ENCODE results near the gene C12orf43. TPM values are rescaled to one million over a fixed set of nuclear protein-coding genes. Genes with fewer than 3 reads are reported as not detected.

C12orf43 gene
- polyA plus RNA-seq, 1 donor from 2014 or later = 20.3 TPM

DNA sequence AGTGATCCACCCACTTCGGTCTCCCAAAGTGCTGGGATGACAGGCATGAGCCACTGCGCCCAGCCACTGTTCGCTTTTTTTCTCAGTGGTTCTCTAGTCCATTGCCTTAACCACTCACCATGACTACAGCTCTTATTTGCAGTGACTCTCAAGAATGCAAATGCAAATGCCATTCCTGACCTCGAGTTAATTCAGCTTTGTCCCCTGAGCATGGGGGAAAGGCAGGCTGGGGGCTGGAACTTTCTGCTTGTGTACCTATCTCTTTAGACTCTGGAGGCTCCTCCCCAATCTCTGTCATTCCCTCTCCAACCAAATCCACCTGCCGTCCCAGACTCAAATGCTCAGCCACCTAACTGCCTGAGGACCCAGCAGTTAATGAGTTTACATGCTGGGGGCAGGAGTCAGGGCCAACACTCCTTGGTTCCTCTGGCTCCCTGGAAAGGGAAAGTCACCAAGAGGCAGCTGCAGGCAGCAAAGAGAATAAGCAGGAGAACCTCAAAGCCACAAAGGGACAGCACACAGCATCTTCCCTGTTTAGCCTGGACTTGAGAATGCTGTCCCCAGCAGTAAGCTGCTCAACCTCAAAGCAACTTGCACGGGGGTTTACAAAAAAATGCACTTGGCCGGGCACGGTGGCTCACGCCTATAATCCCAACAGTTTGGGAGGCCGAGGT is 43.3 kb downstream of the C12orf43 start:
- no peaks in the 10 kb centered on the region for H3K79me2 ChIP-seq (replicated peaks; ENCODE audit: insufficient read depth, low read length)
- TF ChIP-seq EP300 (conservative IDR thresholded peaks at IDR 0.05; ENCODE audit: poor library complexity, severe bottlenecking) (no peak), SMC3 (conservative IDR thresholded peaks at IDR 0.05; ENCODE audit: poor library complexity) (no peak), TAF1 (IDR thresholded peaks at IDR 0.05; ENCODE audit: low read depth) (no peak), EZH2 (IDR thresholded peaks at IDR 0.05; ENCODE audit: borderline replicate concordance, insufficient read depth, low read length, poor library complexity, severe bottlenecking) (no peak), POLR2AphosphoS5 (IDR thresholded peaks at IDR 0.05) (no peak), MXI1 (conservative IDR thresholded peaks at IDR 0.05; ENCODE audit: poor library complexity, severe bottlenecking) (no peak), RAD21 (conservative IDR thresholded peaks at IDR 0.05) (no peak)
- TF ChIP-seq, protein P1, sequence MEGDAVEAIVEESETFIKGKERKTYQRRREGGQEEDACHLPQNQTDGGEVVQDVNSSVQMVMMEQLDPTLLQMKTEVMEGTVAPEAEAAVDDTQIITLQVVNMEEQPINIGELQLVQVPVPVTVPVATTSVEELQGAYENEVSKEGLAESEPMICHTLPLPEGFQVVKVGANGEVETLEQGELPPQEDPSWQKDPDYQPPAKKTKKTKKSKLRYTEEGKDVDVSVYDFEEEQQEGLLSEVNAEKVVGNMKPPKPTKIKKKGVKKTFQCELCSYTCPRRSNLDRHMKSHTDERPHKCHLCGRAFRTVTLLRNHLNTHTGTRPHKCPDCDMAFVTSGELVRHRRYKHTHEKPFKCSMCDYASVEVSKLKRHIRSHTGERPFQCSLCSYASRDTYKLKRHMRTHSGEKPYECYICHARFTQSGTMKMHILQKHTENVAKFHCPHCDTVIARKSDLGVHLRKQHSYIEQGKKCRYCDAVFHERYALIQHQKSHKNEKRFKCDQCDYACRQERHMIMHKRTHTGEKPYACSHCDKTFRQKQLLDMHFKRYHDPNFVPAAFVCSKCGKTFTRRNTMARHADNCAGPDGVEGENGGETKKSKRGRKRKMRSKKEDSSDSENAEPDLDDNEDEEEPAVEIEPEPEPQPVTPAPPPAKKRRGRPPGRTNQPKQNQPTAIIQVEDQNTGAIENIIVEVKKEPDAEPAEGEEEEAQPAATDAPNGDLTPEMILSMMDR (IDR thresholded peaks at IDR 0.05; ENCODE audit: poor library complexity, severe bottlenecking) = no peak
- TF ChIP-seq, protein P2, sequence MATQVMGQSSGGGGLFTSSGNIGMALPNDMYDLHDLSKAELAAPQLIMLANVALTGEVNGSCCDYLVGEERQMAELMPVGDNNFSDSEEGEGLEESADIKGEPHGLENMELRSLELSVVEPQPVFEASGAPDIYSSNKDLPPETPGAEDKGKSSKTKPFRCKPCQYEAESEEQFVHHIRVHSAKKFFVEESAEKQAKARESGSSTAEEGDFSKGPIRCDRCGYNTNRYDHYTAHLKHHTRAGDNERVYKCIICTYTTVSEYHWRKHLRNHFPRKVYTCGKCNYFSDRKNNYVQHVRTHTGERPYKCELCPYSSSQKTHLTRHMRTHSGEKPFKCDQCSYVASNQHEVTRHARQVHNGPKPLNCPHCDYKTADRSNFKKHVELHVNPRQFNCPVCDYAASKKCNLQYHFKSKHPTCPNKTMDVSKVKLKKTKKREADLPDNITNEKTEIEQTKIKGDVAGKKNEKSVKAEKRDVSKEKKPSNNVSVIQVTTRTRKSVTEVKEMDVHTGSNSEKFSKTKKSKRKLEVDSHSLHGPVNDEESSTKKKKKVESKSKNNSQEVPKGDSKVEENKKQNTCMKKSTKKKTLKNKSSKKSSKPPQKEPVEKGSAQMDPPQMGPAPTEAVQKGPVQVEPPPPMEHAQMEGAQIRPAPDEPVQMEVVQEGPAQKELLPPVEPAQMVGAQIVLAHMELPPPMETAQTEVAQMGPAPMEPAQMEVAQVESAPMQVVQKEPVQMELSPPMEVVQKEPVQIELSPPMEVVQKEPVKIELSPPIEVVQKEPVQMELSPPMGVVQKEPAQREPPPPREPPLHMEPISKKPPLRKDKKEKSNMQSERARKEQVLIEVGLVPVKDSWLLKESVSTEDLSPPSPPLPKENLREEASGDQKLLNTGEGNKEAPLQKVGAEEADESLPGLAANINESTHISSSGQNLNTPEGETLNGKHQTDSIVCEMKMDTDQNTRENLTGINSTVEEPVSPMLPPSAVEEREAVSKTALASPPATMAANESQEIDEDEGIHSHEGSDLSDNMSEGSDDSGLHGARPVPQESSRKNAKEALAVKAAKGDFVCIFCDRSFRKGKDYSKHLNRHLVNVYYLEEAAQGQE (IDR thresholded peaks at IDR 0.05; ENCODE audit: borderline replicate concordance) = no peak
- no peaks in the 10 kb centered on the region for H3K9me2 ChIP-seq (ENCODE audit: insufficient read depth, low read length)
- no peak overlapping the region for H2AFZ ChIP-seq (ENCODE audit: low read depth, low read length)
- no peak overlapping the region for H3K4me2 ChIP-seq (ENCODE audit: low read length)
- no peaks in the 10 kb centered on the region for H3K9me3 ChIP-seq (ENCODE audit: low read length)
- no peaks in the 10 kb centered on the region for H4K20me1 ChIP-seq (ENCODE audit: insufficient read depth)
- no peaks in the 10 kb centered on the region for H3F3A ChIP-seq (ENCODE audit: insufficient read depth, low read length, poor library complexity, severe bottlenecking)
- H3K4me3 ChIP-seq (ENCODE audit: low read length) = no peak overlapping the region
- H3K27ac ChIP-seq (ENCODE audit: low read length) = no peak overlapping the region
- no peaks in the 10 kb centered on the region for H3K27me3 ChIP-seq (ENCODE audit: insufficient read depth, low read depth, low read length)
- H3K36me3 ChIP-seq (ENCODE audit: insufficient read depth, low read length) = no peaks in the 10 kb centered on the region
- no peak overlapping the region for H3K9ac ChIP-seq (ENCODE audit: low read length)

DNA sequence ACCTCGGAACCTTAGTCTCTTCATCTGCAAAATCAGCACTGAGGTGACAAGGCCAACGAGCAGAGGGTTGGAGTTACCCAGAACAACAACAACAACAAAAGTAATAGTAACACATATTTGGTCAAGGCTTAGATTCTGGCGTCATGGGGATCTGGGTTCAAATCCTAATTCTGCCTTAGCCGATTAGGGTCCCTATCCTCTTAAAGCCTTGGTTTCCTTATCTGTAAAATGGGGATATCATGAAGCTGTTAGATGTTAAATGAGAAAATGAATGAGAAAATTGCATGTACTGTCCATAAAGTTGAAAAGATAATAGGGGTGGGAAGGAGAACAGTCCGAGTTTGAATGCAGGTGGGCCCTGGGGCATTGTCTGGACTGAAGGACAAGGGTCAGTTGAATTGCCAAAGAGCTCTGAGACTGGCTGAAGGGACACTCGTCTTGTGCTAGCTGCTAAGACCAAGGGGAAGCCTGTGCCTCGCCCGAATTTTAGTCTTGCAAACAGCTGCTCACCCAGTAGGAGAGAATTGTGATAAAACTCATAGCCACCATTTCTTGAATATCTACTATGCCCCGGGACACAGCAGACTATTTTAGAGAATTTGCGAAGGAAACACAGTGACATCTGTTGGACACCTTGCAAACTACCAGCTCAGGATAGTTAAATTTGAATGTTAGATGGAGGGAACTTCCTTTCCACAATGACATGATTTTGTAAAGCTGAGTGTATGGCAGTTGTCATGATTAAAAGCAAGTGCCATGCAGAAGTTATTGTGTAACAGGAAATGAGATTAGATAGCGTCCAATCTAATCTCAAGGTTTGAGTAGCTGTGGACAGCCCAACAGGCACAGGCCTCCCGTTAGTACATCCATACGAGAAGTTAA is 44.7 kb downstream of the C12orf43 start:
- H3K9me3 ChIP-seq (ENCODE audit: low read length) = no peaks in the 10 kb centered on the region
- H2AFZ ChIP-seq (ENCODE audit: low read depth, low read length) = no peak overlapping the region
- H3K4me3 ChIP-seq (ENCODE audit: low read length) = no peak overlapping the region

More for the DNA sequence above, 44.7 kb downstream of the C12orf43 start:
- H3K9me2 ChIP-seq (ENCODE audit: insufficient read depth, low read length) = no peaks in the 10 kb centered on the region
- no peaks in the 10 kb centered on the region for H3K27me3 ChIP-seq (ENCODE audit: insufficient read depth, low read depth, low read length)
- TF ChIP-seq POLR2AphosphoS5 (IDR thresholded peaks at IDR 0.05) = no peak
- TF ChIP-seq, protein P1 (IDR thresholded peaks at IDR 0.05; ENCODE audit: poor library complexity, severe bottlenecking) = peak; percentile 83
- TF ChIP-seq TAF1 (IDR thresholded peaks at IDR 0.05; ENCODE audit: low read depth) = no peak
- TF ChIP-seq, protein P2 (IDR thresholded peaks at IDR 0.05; ENCODE audit: borderline replicate concordance) = no peak
- TF ChIP-seq SMC3 (conservative IDR thresholded peaks at IDR 0.05; ENCODE audit: poor library complexity) = peak; percentile 82
- no peak for TF ChIP-seq EZH2 (IDR thresholded peaks at IDR 0.05; ENCODE audit: borderline replicate concordance, insufficient read depth, low read length, poor library complexity, severe bottlenecking)
- TF ChIP-seq EP300 (conservative IDR thresholded peaks at IDR 0.05; ENCODE audit: poor library complexity, severe bottlenecking) = no peak
- TF ChIP-seq MXI1 (conservative IDR thresholded peaks at IDR 0.05; ENCODE audit: poor library complexity, severe bottlenecking) = no peak
- TF ChIP-seq RAD21 (conservative IDR thresholded peaks at IDR 0.05) = peak; percentile 84
- no peaks in the 10 kb centered on the region for H4K20me1 ChIP-seq (ENCODE audit: insufficient read depth)
- H3K9ac ChIP-seq (ENCODE audit: low read length) = no peak overlapping the region
- H3K79me2 ChIP-seq (replicated peaks; ENCODE audit: insufficient read depth, low read length) = no peaks in the 10 kb centered on the region
- H3K4me2 ChIP-seq (ENCODE audit: low read length) = no peak overlapping the region
- H3F3A ChIP-seq (ENCODE audit: insufficient read depth, low read length, poor library complexity, severe bottlenecking) = no peaks in the 10 kb centered on the region
- no peaks in the 10 kb centered on the region for H3K36me3 ChIP-seq (ENCODE audit: insufficient read depth, low read length)
- no peak overlapping the region for H3K27ac ChIP-seq (ENCODE audit: low read length)
